Mesenteric fat pad (tissue), 1 donor: ENCODE measurements around the gene TBCC. TPM values are rescaled to one million over a fixed set of nuclear protein-coding genes. Genes with fewer than 3 reads are reported as not detected.

ENCODE experiments used
- DNase-seq: peaks from one replicate; pipeline ENCODE4 v3.0.0-alpha.2; 2020; ENCODE audit warnings: low spot score
- total RNA-seq: library from RNA; stranded (reverse); fragmentation: NEBNext Ultra II Directional; extraction: Animal tissue kit (Norgen Biotek cat#: 25700); gene quantifications from one replicate; pipeline ENCODE4 v1.2.1, GENCODE V29; 2021
- donor health status: DM: yes; HTN: yes; CAD: no.

Gene TBCC
- total RNA-seq, 1 donor from 2014 or later: 13.8 TPM

DNA sequence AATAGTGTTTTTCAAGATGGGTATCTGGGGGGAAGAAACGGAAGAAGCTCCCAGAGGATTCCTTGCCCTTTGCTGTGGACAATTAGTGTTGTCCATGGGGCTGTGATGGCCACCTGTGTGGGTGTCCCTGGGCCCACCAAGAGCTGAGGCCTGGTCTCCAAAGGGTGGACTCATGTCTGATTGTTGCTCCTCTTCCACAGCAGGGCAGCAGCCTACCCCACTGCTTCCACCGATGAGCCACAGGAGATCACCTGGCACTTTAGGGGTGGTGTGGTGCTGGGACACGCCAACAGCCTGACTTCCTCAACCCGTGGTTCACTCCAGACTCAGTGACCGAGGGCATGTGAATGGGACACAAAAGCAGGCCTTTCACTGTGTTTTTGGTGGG is 48.6 kb downstream of the TBCC start:
- DNase-seq: peak; percentile 59

DNA sequence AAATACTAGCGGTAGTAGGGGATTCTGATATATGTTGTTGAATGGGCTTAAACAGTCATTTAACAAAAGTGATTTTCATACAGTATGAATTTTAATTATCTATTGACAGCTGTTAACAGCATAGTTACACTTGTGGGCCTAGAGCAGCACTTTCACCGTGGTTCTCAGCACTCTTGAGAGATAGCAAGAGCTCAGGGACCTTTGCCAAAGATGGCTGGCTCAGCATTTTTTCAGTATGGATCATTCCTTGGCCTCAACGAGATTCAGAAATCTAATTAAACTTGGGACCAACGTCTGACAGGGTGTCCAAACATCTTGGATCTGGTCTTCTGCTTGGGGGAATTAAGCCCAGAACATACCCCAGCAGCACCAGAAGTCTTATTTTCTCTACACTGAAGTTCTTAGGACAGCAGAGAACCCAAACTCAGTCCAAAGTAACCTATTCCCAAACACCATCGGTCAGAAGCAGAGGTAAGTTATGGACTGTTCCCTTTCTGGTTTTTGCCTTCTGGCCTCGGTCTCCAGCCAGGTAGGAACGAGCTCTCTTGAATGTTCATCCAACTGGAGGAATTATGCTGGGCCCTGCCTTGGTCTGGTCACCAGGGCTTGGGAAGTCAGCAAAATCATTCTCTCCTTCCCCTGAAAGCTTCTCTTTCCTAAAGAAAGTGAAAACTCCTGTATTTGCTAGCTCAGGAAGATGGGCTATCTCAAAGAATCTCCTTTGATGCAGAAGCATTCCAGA is 49.2 kb downstream of the TBCC start:
- DNase-seq: peak; percentile 3

DNA sequence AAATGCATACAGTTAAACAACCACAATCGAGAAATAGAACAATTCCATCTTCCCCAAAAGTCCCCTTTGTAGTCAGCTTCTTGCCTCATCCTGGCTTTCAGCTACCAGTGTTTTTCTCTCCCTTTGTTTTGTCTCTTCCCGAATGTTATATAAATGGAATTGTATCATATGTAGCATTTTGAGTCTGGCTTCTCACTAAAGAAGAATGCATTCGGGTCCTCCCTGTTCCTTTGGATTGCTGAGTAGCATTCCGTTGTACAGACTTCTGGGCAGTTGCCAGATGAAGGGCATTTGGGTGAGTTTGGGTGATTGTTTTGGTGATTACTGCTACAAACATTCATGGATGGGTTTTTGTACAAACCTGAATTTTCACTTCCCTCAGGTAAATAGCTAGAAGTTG is 51.3 kb downstream of the TBCC start:
- no peak for DNase-seq

Other genes with a start within 250 kb of the TBCC start
- 26.7 TPM for gene UBR2, start 182.1 kb downstream of the TBCC start, total RNA-seq
- gene PRPH2, start 23.5 kb downstream of the TBCC start, total RNA-seq: 1.4 TPM
- 12.5 TPM for gene BICRAL, start 35.9 kb upstream of the TBCC start, total RNA-seq
- gene RPL7L1, start 133.5 kb upstream of the TBCC start, total RNA-seq: 82.2 TPM
- gene PTCRA, start 169.9 kb upstream of the TBCC start, total RNA-seq: not detected
- gene CNPY3, start 183.4 kb upstream of the TBCC start, total RNA-seq: 27.4 TPM
- 0.61 TPM for gene GNMT, start 214.7 kb upstream of the TBCC start, total RNA-seq
- gene PEX6, start 233.1 kb upstream of the TBCC start, total RNA-seq: 13.4 TPM
- 27.8 TPM for gene PPP2R5D, start 238.5 kb upstream of the TBCC start, total RNA-seq